H1 (cell line): ENCODE data around the gene FGF14. TPM values are rescaled to one million over a fixed set of nuclear protein-coding genes. Genes with fewer than 3 reads are reported as not detected.

Experiments used
- CTCF ChIA-PET: fragments of 300-600 bp; sonication (Branson Sonifier 250); formaldehyde crosslinking; loops from one replicate; lab custom pipeline; 2021; ENCODE audit not compliant: partially characterized antibody; lab: Charles Lee
- POLR2A ChIA-PET: fragments of 300-600 bp; sonication (Branson Sonifier 250); formaldehyde crosslinking; loops from one replicate; lab custom pipeline; 2021; ENCODE audit warnings: inconsistent platforms; ENCODE audit not compliant: partially characterized antibody; lab: Charles Lee
- DNase-seq, 2 experiments: peaks; one replicate each; pipeline versions ENCODE4 v3.0.0 to v3.0.0-alpha.2; 2010 to 2022; ENCODE audit warnings: low spot score in 2 of 2, low read depth in 1 of 2, mixed read lengths in 1 of 2
- FAIRE-seq: peaks from 2 replicates; lab custom pipeline; 2011; peaks lifted over from hg19 to GRCh38; lab: Jason Lieb, UNC
- H2AFZ ChIP-seq: 2 replicates; pipeline ENCODE4 v1.8.1; 2012; ENCODE audit warnings: low read length, inconsistent platforms
- H2AK5ac ChIP-seq: 2 replicates; pipeline ENCODE4 v1.6.1; 2013; ENCODE audit warnings: low read depth, low read length
- H2BK120ac ChIP-seq: replicated peaks from 2 replicates; pipeline ENCODE3; 2013; ENCODE audit warnings: low read depth, low read length, inconsistent platforms
- H2BK12ac ChIP-seq: 2 replicates; pipeline ENCODE4 v1.6.1; 2013; ENCODE audit warnings: low read depth, low read length
- H2BK15ac ChIP-seq: 2 replicates; pipeline ENCODE4 v1.6.1; 2013; ENCODE audit warnings: low read length
- H2BK20ac ChIP-seq: 2 replicates; pipeline ENCODE4 v1.6.1; 2013; ENCODE audit warnings: low read length
- H2BK5ac ChIP-seq: 2 replicates; pipeline ENCODE4 v1.6.1; 2013; ENCODE audit warnings: low read depth, low read length
- H3K14ac ChIP-seq: 2 replicates; pipeline ENCODE4 v1.6.1; 2013; ENCODE audit warnings: inconsistent platforms; ENCODE audit not compliant: insufficient read length
- H3K18ac ChIP-seq: 2 replicates; pipeline ENCODE4 v1.6.1; 2013; ENCODE audit warnings: low read length; ENCODE audit errors: extremely low read depth
- H3K23ac ChIP-seq: 2 replicates; pipeline ENCODE4 v1.6.1; 2013; ENCODE audit warnings: inconsistent platforms; ENCODE audit not compliant: insufficient read length
- H3K23me2 ChIP-seq: 2 replicates; pipeline ENCODE4 v1.6.1; 2013; ENCODE audit warnings: low read depth, low read length
- H3K27ac ChIP-seq: 2 replicates; pipeline ENCODE4 v1.6.1; 2011; ENCODE audit warnings: low read depth, low read length, inconsistent platforms
- H3K27me3 ChIP-seq, 4 experiments: replicated peaks in 1 of 4; 1 replicate in 1 of 4; 2 replicates in 3 of 4; pipeline versions ENCODE4 v1.6.1 to v1.8.1; 2011 to 2013; ENCODE audit warnings: low read length in 3 of 4, mild to moderate bottlenecking in 3 of 4, inconsistent platforms in 2 of 4, mixed read lengths in 2 of 4, moderate library complexity in 1 of 4; ENCODE audit not compliant: control insufficient read depth in 3 of 4, insufficient read depth in 3 of 4; ENCODE audit errors: extremely low read depth in 1 of 4
- H3K36me3 ChIP-seq, 4 experiments: 2 replicates each; pipeline versions ENCODE4 v1.6.1 to v1.8.1; 2011 to 2013; ENCODE audit warnings: mild to moderate bottlenecking in 4 of 4, low read length in 3 of 4, moderate library complexity in 2 of 4, control low read depth in 1 of 4, inconsistent platforms in 1 of 4; ENCODE audit not compliant: insufficient read depth in 4 of 4, control insufficient read depth in 2 of 4
- H3K4ac ChIP-seq: replicated peaks from 2 replicates; pipeline ENCODE3; 2013; ENCODE audit warnings: low read length, low read depth, mixed read lengths, inconsistent platforms; ENCODE audit not compliant: insufficient read length
- H3K4me1 ChIP-seq, 4 experiments: replicated peaks in 1 of 4; 1 replicate in 1 of 4; 2 replicates in 3 of 4; pipeline versions ENCODE4 v1.6.1 to v1.8.1; 2011 to 2013; ENCODE audit warnings: low read length in 3 of 4, inconsistent platforms in 2 of 4, mixed read lengths in 1 of 4; ENCODE audit not compliant: insufficient read depth in 4 of 4, control insufficient read depth in 3 of 4
- H3K4me2 ChIP-seq, 2 experiments: 2 replicates each; pipeline versions ENCODE4 v1.6.1 to v1.8.1; 2011 to 2013; ENCODE audit warnings: low read depth in 2 of 2, low read length in 2 of 2, control low read depth in 1 of 2, inconsistent platforms in 1 of 2, mild to moderate bottlenecking in 1 of 2; ENCODE audit not compliant: insufficient read depth in 1 of 2
- H3K4me3 ChIP-seq, 4 experiments: fragments of 200-600, 300-600 bp in 1 of 4; sonication (generic), shearing (Covaris generic), sonication (Bioruptor Twin) in 1 of 4; 2 replicates each; pipeline versions ENCODE4 v1.5.1 to v1.8.1; 2011 to 2016; ENCODE audit warnings: low read length in 4 of 4, low read depth in 3 of 4, control low read depth in 2 of 4, inconsistent platforms in 2 of 4, mild to moderate bottlenecking in 2 of 4, mixed read lengths in 1 of 4, moderate library complexity in 1 of 4; ENCODE audit not compliant: insufficient read depth in 2 of 4; ENCODE audit errors: extremely low read depth in 1 of 4
- H3K56ac ChIP-seq: replicated peaks from 2 replicates; pipeline ENCODE3; 2013; ENCODE audit warnings: low read depth, mild to moderate bottlenecking, mixed read lengths, low read length, inconsistent platforms; ENCODE audit not compliant: insufficient read length
- H3K79me1 ChIP-seq: 2 replicates; pipeline ENCODE4 v1.6.1; 2013; ENCODE audit warnings: low read depth, low read length, control low read depth
- H3K79me2 ChIP-seq, 2 experiments: 2 replicates each; pipeline versions ENCODE4 v1.6.1 to v1.8.1; 2012 to 2013; ENCODE audit warnings: low read length in 2 of 2, mild to moderate bottlenecking in 2 of 2, inconsistent platforms in 1 of 2; ENCODE audit not compliant: insufficient read depth in 2 of 2, control insufficient read depth in 1 of 2
- H3K9ac ChIP-seq, 4 experiments: replicated peaks in 1 of 4; 1 replicate in 1 of 4; 2 replicates in 3 of 4; pipeline versions ENCODE4 v1.6.1 to v1.8.1; 2011 to 2013; ENCODE audit warnings: low read depth in 3 of 4, low read length in 3 of 4, control low read depth in 2 of 4, mild to moderate bottlenecking in 2 of 4, moderate library complexity in 2 of 4, inconsistent platforms in 1 of 4; ENCODE audit errors: extremely low read depth in 1 of 4
- H3K9me3 ChIP-seq, 2 experiments: 2 replicates each; pipeline versions ENCODE4 v1.6.1 to v1.8.1; 2012 to 2013; ENCODE audit warnings: mild to moderate bottlenecking in 2 of 2, moderate library complexity in 2 of 2, control low read depth in 1 of 2, inconsistent platforms in 1 of 2, low read depth in 1 of 2, low read length in 1 of 2, mixed read lengths in 1 of 2; ENCODE audit not compliant: insufficient read depth in 2 of 2
- H4K20me1 ChIP-seq, 2 experiments: replicated peaks in 1 of 2; 2 replicates each; pipeline versions ENCODE3 to v1.8.1; 2011 to 2013; ENCODE audit warnings: inconsistent platforms in 2 of 2, low read length in 2 of 2, mild to moderate bottlenecking in 1 of 2; ENCODE audit not compliant: insufficient read depth in 2 of 2, control insufficient read depth in 1 of 2
- H4K5ac ChIP-seq: 2 replicates; pipeline ENCODE4 v1.6.1; 2013; ENCODE audit warnings: low read length, low read depth, mixed read lengths, inconsistent platforms; ENCODE audit not compliant: insufficient read length
- H4K8ac ChIP-seq: 2 replicates; pipeline ENCODE4 v1.8.0; 2013; ENCODE audit warnings: mild to moderate bottlenecking, moderate library complexity, low read length, inconsistent platforms; ENCODE audit not compliant: insufficient read depth; ENCODE audit errors: extremely low read depth
- H4K91ac ChIP-seq: replicated peaks from 2 replicates; pipeline ENCODE3; 2013; ENCODE audit warnings: low read length, mixed read lengths, inconsistent platforms; ENCODE audit not compliant: insufficient read length
- KDM1A ChIP-seq: fragments of 200-600, 300-600 bp; sonication (generic); IDR thresholded peaks from 2 replicates; pipeline ENCODE4 v1.7.1; 2016; ENCODE audit warnings: mild to moderate bottlenecking, low read length, borderline replicate concordance
- WGBS, 2 experiments: shearing (Covaris generic) in 1 of 2; methylation state at CpG; one replicate each; pipeline versions ENCODE4 v1.1.6 to v1.1.7; 2013 to 2015; ENCODE audit warnings: low lambda C conversion rate in 2 of 2, mixed read lengths in 2 of 2, inconsistent platforms in 1 of 2, low coverage in 1 of 2, missing lambda C conversion rate in 1 of 2; ENCODE audit not compliant: insufficient replicate concordance in 2 of 2, insufficient coverage in 1 of 2, insufficient read length in 1 of 2; ENCODE audit errors: extremely low coverage in 1 of 2, missing lambda C conversion rate in 1 of 2; 5-methylcytosine and 5-hydroxymethylcytosine counted together
- polyA plus RNA-seq, 7 experiments: library from polyadenylated mRNA; depleted of rRNA in 3 of 7; stranded (reverse) in 5 of 7; unstranded in 2 of 7; fragments of >200 nt in 5 of 7; fragments of 200-250 nt in 2 of 7; gene quantifications; 1 replicate in 5 of 7; 2 replicates in 1 of 7; 4 replicates in 1 of 7; pipeline versions ENCODE4 v1.2.1 to v1.2.3, GENCODE V29; 2011 to 2013; ENCODE audit warnings: missing spikeins in 2 of 7, mixed read lengths in 2 of 7
- total RNA-seq: library from RNA; stranded (reverse); fragmentation: NEBNext Ultra II Directional; extraction: Animal tissue kit (Norgen Biotek cat#: 25700); gene quantifications from 2 replicates; pipeline ENCODE4 v1.2.1, GENCODE V29; 2021
- TF ChIP-seq, protein P1 (sequence below): IDR thresholded peaks from 2 replicates; pipeline ENCODE4 v1.6.1; 2012; ENCODE audit warnings: inconsistent platforms

The FGF14 gene
- total and polyA plus RNA-seq, 2 of the 8 experiments (the other 6 are each of a cell fraction or from before 2014, with no cell fraction given) = 0.05 to 0.58 TPM

DNA sequence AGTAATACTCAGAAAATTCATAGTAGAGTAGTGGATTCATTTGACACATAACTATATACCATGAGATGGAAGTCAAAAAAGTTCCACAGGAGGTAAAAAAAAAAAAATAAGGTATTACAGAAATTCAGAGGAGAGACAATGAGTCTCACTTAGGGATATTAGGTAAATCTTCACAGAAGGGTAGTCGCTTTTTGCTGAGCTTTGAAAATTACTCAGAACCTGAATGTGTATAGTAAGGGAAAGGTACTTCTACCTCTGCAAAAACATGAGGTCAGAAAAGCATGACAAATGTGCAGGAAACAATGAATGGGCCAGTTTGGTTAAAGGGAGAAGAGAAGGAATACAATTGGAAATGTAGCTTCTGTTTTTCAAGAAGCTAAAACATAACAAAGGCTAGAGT, 698.8 kb downstream of the FGF14 start:
- H2BK15ac ChIP-seq = no peak overlapping the region
- no peaks in the 10 kb centered on the region for H3K79me1 ChIP-seq
- H3K14ac ChIP-seq = no peak overlapping the region
- no peak for TF ChIP-seq KDM1A
- TF ChIP-seq, protein P1, sequence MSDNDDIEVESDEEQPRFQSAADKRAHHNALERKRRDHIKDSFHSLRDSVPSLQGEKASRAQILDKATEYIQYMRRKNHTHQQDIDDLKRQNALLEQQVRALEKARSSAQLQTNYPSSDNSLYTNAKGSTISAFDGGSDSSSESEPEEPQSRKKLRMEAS = no peak
- TF ChIP-seq, all 59 proteins: peak for 0
- no peaks in the 10 kb centered on the region for H4K20me1 ChIP-seq
- no peaks in the 10 kb centered on the region for H3K36me3 ChIP-seq
- H2BK120ac ChIP-seq = no peak overlapping the region
- H4K91ac ChIP-seq = no peak overlapping the region
- no peak overlapping the region for H3K23ac ChIP-seq
- H4K8ac ChIP-seq = no peak overlapping the region
- FAIRE-seq (no peak), DNase-seq (no peak)
- H3K4me1 ChIP-seq = no peaks in the 10 kb centered on the region; a peak in 1 of 7 replicates
- no peak overlapping the region for H3K56ac ChIP-seq
- WGBS, 2 experiments = 96% methylated on average over 1 of the region's 1 CpG; no CpG with 5 or more reads in 1 of the 2 experiments
- H3K27ac ChIP-seq = no peak overlapping the region
- no peak overlapping the region for H2BK5ac ChIP-seq
- H3K27me3 ChIP-seq = no peaks in the 10 kb centered on the region
- CTCF ChIA-PET = interaction anchor here (0.6 to 1.4 kb wide), 4 partner anchors 8 to 723 kb away, joined by 3 to 6 read pairs (median 3); no protein-coding TSS in a partner anchor
- H3K9me3 ChIP-seq = no peaks in the 10 kb centered on the region
- no peaks in the 10 kb centered on the region for H3K79me2 ChIP-seq
- H4K5ac ChIP-seq = no peak overlapping the region
- no peak overlapping the region for H3K18ac ChIP-seq
- H2AK5ac ChIP-seq = no peak overlapping the region
- no peak overlapping the region for H2BK20ac ChIP-seq
- H3K4me2 ChIP-seq = no peak overlapping the region
- no peak overlapping the region for H3K4ac ChIP-seq
- no peak overlapping the region for H2BK12ac ChIP-seq
- POLR2A ChIA-PET = no interaction called here
- H3K4me3 ChIP-seq = no peak overlapping the region
- H3K23me2 ChIP-seq = peaks cover 2% of the 10 kb centered on the region; the same call in 1 of the 2 replicates
- H3K9ac ChIP-seq = no peak overlapping the region
- no peak overlapping the region for H2AFZ ChIP-seq
